G401.6 (cell line): ENCODE measurements around the gene TMEM154.
A peak's percentile ranks its signal among the peaks of the same experiment; 100 is the strongest.
"Not testable (repeated sequence)": the region's sequence is repeated elsewhere in the genome, so short reads cannot be mapped to it uniquely, and the experiment has no call there.

Source experiments
- FAIRE-seq: peaks from 2 replicates; lab custom pipeline; 2012; peaks lifted over from hg19 to GRCh38; lab: Jason Lieb, UNC

Gene TMEM154

GRCh38 chr4:152665691-152666395, 14.0 kb downstream of the TMEM154 start:
- FAIRE-seq = no peak

DNA sequence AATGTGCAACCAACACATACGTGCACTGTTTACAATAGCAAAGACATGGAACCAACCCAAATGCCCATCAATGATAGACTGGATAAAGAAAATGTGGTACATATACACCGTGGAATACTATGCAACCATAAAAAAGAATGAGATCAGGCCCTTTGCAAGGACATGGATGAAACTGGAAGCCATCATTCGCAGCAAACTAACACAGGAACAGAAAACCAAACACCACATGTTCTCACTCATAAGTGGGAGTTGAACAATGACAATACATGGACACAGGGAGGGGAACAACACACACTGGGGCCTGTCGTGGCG, 15.8 kb downstream of the TMEM154 start:
- not testable (repeated sequence) for FAIRE-seq

- no peak for FAIRE-seq
These were observed 16.4 kb downstream of the TMEM154 start for GRCh38 chr4:152663203-152664066.

GRCh38 chr4:152661649-152662048, 18.1 kb downstream of the TMEM154 start:
- FAIRE-seq = no peak

- no peak for FAIRE-seq
These were observed 19.3 kb downstream of the TMEM154 start for GRCh38 chr4:152660526-152660925.

DNA sequence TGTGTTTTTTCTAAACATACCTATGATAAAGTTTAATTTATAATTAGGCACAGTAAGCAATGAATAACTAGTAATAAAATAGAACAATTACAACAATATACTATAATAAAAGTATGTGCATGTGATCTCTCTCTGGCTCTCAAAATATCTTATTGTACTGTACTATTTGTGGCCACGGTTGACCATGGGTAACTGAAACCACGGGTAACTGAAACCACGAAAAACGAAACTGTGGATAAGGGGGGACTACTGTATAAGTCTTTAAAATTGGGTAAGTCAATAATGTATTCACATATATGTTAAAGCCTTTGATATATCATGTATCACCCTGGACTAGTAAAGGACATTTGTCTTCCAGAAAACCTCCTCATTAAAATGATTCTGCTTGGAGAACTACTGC, 20.0 kb downstream of the TMEM154 start:
- FAIRE-seq = no peak

GRCh38 chr4:152657657-152658056, 22.1 kb downstream of the TMEM154 start:
- FAIRE-seq = no peak

DNA sequence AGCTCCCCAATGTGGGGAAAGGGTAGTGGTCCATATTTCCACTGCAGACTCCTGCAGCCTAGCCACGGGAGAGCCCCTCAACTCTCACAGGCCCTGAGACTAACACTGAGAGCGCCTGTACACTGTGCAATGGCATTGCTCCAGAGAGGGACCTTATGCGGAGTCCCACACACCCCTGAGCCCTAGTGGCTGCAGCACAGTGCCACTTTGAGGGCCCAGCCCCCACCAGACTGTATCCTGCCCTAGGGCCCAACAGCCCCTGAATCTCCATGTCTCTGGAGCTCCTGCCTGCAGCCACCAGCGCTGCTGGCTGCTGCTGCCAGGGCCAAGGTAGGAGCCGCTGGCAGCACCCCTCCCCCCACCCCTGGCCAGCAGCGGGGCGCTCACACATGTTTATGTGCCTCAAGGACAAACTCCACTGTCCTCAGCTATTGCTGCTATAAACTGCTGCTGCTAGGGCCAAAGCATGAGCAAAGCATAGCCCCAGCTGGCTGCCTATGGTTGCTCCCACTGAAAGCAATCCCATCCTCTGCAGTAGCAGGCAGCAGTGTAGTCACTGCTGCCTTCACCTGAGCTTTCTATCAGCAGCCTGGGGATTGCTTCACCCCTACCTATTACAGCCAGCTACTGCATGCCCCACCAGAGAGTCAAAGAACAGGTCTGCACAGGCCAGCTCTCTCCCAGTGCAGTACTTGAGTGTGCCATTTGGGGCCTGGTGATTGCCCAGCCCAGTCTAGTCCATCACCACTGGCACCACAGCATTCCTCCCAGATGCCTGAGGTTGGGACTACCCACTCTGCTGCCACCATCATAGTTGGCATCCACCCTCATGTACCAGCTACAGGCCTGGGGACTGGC, 24.3 kb downstream of the TMEM154 start:
- FAIRE-seq = no peak

- FAIRE-seq = no peak
These were observed 27.7 kb downstream of the TMEM154 start for GRCh38 chr4:152652102-152652501.

- FAIRE-seq = no peak
These were observed 28.2 kb downstream of the TMEM154 start for GRCh38 chr4:152651473-152652060.

GRCh38 chr4:152646221-152646620, 33.6 kb downstream of the TMEM154 start:
- FAIRE-seq = no peak

DNA sequence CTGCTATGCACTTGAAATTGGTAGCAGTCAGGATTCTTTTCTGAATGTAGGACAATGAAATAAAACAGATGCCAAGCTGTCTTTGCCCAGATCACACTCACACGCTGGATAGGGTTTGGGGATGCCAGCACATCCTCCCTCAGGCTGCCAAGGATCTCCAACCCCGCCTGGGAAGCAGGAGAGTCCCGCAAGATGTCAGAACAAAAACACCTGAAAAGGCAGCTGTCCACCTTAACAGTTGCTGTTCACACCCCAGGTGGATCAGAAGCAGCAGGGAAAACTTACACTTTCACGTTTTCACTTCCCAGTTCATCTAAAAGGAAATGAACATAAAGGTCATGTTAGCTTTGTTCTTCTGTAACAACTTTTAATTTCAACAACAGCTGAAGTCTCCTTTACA, 35.7 kb downstream of the TMEM154 start:
- no peak for FAIRE-seq

DNA sequence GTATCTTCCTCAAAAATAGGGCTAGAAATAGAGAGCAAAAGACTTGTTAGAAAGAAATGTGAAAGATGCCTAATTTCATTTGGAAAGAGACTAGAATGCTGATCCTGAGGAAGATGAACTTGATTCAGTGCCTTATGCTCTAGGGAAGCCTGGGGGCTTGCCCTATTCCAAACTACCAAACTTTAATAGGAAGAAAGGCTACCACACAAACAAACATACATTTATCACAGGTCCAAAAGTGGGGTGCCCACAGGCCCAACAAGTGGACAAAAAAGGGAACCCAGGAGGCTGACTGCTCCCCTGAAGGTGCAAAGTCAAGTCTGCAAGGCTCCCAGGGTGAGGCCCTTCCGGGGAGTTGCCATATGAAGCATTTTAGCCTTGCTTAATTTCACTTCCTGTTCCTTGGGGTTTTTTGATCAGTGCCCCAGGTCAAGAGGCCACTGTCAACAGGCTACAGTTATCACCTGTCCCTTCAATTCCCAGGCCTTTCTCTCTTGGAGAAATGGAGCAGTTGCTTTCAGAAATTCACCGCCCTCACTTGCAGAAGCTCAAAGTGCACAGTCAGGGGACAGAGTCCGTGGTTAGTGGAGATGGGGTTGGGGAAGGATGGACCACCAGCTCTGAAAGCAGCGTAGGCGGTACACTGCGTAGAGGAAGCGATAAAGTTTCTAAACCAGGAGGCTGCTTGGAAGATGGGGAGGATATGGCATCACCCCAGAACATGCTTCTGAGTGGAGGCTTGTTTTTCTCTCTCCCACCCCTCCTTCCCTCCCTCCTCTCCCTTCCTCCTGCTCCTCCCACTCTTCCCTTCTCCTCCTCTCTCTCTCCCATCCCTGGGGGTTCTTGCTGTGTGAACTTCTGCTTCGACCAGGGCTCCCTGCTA, 36.4 kb downstream of the TMEM154 start:
- no peak for FAIRE-seq

DNA sequence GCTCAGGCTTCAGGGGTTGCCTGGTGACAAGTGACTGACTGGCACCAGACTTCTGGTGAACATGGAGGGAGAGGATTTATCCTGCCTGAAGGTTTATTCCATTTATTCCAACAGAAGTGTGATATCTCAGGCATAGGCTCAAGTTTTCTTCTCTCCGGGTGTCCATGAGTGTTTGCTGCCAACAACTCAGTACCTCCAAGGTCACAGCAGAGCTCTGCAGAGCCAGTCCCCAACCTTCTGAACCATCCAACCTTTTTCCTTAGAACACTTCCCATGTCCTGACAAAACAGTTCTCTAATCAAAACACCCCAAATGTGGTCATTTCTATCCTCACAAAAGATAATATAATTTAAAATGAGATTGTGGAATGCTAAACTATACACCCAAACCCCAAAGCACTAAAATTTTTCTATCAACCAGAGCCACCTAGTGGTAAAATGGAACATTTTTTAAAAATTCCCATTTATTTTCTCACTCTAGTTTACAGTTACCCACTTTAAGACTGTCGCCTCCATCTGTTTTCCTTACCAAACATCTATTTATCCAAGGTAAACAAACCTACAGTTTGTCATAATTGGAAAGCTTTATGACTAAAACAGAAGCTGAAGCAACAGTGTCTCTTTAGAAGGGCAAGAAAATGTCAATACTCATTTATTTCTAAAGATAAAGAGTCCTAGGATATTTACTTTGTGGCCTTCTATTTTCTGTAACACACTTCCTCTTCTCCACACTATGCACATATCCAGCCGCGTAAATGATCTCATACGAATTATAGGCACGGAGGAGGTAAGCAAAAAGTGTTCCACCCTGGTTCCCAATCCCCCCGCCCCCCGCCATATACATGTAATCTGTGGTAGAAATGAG, 39.5 kb downstream of the TMEM154 start:
- FAIRE-seq = peak; percentile 93

DNA sequence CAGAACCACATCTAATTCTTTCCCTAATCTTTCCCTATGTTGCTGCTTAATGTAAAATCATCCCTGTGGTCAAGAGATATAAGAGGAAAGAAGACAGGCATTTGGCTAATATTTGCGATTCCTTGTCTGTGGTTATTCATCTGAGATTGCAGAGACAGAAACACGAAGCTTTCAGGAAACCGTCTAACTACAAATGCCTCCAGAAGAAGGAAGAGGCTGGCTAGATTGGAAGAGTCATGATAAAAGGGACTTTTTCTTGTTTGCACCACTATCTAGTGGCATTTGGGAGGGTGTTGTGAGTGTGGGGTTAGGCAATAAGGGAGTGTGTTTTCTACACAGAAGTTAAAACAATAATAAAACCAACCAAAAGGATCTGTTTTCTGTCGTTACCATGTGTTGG, 43.9 kb downstream of the TMEM154 start:
- FAIRE-seq = no peak

GRCh38 chr4:152634110-152634760, 45.6 kb downstream of the TMEM154 start:
- FAIRE-seq = no peak

GRCh38 chr4:152633118-152633517, 46.7 kb downstream of the TMEM154 start:
- FAIRE-seq = no peak

- no peak for FAIRE-seq
These were observed 49.5 kb downstream of the TMEM154 start for GRCh38 chr4:152630324-152630723.

GRCh38 chr4:152629908-152630307, 49.9 kb downstream of the TMEM154 start:
- FAIRE-seq = no peak

GRCh38 chr4:152628128-152628527, 51.7 kb downstream of the TMEM154 start:
- FAIRE-seq = no peak
